GM19438 (cell line): ENCODE measurements around the gene KIF12.
"Not testable (repeated sequence)": the region's sequence is repeated elsewhere in the genome, so short reads cannot be mapped to it uniquely, and the experiment has no call there.

Experiments
- ATAC-seq: cut with Tn5 transposase; IDR thresholded peaks from one replicate; pipeline ENCODE4 v1.9.1; 2021; ENCODE audit warnings: low read depth; ENCODE audit not compliant: unreplicated experiment

KIF12 gene

GRCh38 chr9:114087721-114088120 is 11.4 kb downstream of the KIF12 start:
- no peak for ATAC-seq

- no peak for ATAC-seq
Observed at GRCh38 chr9:114086607-114087006, 12.5 kb downstream of the KIF12 start.

GRCh38 chr9:114086009-114086408 is 13.1 kb downstream of the KIF12 start:
- ATAC-seq, result no peak

GRCh38 chr9:114085387-114085789 is 13.7 kb downstream of the KIF12 start:
- no peak for ATAC-seq

- no peak for ATAC-seq
Observed at GRCh38 chr9:114084282-114085073, 14.6 kb downstream of the KIF12 start.

- no peak for ATAC-seq
Observed at GRCh38 chr9:114083666-114084065, 15.4 kb downstream of the KIF12 start.

- not testable (repeated sequence) for ATAC-seq
Observed at GRCh38 chr9:114082763-114083412, 16.2 kb downstream of the KIF12 start.

- no peak for ATAC-seq
Observed at GRCh38 chr9:114082017-114082762, 16.9 kb downstream of the KIF12 start.

- no peak for ATAC-seq
Observed at GRCh38 chr9:114081441-114082016, 17.6 kb downstream of the KIF12 start.

GRCh38 chr9:114080773-114081440 is 18.2 kb downstream of the KIF12 start:
- ATAC-seq, result no peak

- no peak for ATAC-seq
Observed at GRCh38 chr9:114080195-114080772, 18.8 kb downstream of the KIF12 start.

GRCh38 chr9:114078781-114079156 is 20.3 kb downstream of the KIF12 start:
- no peak for ATAC-seq

- ATAC-seq, result no peak
Observed at GRCh38 chr9:114078021-114078780, 20.9 kb downstream of the KIF12 start, which contains the start of gene AMBP. AMBP (minus strand) TSS chr9:114078300; CDS start chr9:114078209, 91 bp downstream.

GRCh38 chr9:114077162-114077837 is 21.8 kb downstream of the KIF12 start:
- no peak for ATAC-seq

- ATAC-seq, result no peak
Observed at GRCh38 chr9:114076237-114077161, 22.6 kb downstream of the KIF12 start.

- ATAC-seq, result no peak
Observed at GRCh38 chr9:114075602-114076001, 23.5 kb downstream of the KIF12 start.

GRCh38 chr9:114072184-114073140 is 26.6 kb downstream of the KIF12 start:
- no peak for ATAC-seq
